Measurements from ENCODE around the gene PEPD.
"Not testable (repeated sequence)": the region's sequence is repeated elsewhere in the genome, so short reads cannot be mapped to it uniquely, and the experiment has no call there.

Gene PEPD

GRCh38 chr19:33521480-33522370, at the start of gene PEPD:
PEPD (minus strand) TSS chr19:33521791; CDS start chr19:33521760, 31 bp downstream.
- DNase-seq, result peak; percentile 74

GRCh38 chr19:33569821-33570220, 48.2 kb upstream of the PEPD start:
- DNase-seq, result no peak

GRCh38 chr19:33568706-33569105, 47.1 kb upstream of the PEPD start:
- DNase-seq, result no peak

DNA sequence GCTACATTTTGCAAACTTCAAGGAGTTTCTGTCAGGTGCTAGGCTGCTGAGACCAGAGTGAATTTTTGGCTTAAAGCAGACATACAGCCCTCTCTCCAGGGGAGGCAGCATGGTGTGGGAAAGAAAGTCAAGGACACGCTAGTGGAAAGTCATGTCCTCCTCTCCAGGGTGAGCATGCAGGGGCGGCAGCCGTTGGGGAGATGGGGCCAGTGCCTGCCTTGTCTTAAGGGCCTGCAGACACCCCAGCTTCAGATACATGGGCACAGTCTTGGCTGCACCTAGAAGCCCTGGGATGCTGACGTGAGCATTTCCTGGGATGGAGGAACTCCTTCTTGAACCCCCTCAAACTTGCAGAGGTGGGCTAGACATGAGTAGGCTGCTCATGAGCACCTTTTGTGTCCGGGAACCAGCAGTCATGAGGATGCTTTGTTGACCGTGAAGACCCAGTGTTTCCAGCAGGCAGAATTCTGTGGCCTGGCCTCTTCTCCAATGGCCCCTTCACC, 43.3 kb upstream of the PEPD start:
- no peak for DNase-seq

- DNase-seq, result no peak
These were observed 41.0 kb upstream of the PEPD start for GRCh38 chr19:33562636-33563035.

- not testable (repeated sequence) for DNase-seq
These were observed 40.1 kb upstream of the PEPD start for GRCh38 chr19:33561666-33562065.

- DNase-seq, result no peak
These were observed 39.7 kb upstream of the PEPD start for GRCh38 chr19:33561261-33561660.

DNA sequence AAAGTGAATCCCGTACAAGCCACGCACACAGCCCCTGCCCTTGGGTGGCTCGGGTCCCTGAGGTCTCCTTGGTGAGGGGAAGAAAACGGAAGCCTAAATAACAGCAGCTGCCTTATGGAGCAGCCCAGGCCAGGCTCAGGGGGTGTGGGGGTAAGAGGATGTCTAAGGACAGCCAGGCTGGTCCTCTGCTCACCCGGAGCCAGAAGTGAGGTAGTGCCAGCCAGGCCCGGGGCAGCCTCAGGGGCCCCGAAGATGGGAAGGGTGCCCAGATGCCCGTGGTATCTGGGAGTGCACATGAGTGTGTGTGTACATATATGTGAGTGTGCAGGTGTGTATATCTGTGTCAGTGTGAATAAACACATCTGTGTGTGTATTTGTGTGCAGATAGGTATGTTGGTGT, 38.4 kb upstream of the PEPD start:
- no peak for DNase-seq

GRCh38 chr19:33558856-33559255, 37.3 kb upstream of the PEPD start:
- no peak for DNase-seq

GRCh38 chr19:33558151-33558550, 36.6 kb upstream of the PEPD start:
- no peak for DNase-seq

GRCh38 chr19:33557720-33558119, 36.1 kb upstream of the PEPD start:
- no peak for DNase-seq

DNA sequence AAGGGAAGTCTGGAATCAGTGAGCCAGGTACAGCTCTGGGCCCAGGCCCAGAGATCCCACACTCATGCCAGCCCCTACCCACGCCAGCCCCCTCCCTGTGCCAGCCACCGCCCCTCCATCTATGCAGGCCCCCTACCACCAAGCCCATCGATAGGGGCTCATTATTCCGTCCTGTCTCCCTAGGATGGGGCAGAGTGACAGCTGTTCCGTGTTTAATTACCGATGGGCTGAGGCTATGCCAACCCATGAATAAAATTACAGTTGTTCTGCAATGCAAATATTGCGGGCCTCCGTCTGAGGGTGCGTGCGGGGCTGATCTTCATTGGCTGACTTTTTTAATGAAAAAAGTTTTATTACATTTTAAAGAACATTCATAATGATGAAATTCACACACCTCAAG, 35.6 kb upstream of the PEPD start:
- DNase-seq, result no peak

DNA sequence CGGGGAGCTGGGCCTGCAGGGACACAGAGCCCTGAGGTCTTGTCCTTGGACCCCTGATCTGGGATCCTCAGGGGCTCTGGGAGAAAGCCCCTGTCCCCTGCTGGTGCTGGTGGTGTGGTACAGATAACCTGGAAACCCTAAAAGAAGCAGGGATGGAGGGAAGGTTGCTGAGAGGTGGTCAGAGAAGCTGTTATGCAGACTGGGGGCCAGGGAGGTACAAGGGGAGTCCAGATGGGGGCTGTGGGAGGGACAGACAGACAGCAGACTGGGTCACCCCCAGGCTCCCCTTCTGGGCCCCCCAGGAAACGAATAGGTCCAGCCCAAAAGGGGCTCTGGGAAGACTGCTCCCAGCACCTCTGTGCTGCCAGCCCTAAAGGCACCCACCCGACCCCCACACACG, 34.7 kb upstream of the PEPD start:
- DNase-seq, result no peak

DNA sequence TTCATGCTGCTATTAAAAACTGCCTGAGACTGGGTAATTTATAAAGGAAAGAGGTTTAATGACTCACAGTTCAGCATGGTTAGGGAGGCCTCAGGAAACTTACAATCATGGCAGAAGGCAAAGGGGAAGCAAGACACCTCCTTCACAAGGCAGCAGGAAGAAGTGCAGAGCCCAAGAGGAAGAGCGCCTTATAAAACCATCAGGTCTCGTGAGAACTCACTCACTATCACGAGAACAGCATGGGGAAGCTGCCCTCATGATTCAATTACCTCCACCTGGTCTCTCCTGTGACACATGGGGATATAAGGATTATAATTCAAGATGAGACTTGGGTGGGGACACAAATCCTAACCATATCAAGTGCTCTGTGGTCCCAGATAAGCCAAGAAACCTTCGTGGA, 34.1 kb upstream of the PEPD start:
- DNase-seq, result not testable (repeated sequence)

- no peak for DNase-seq
These were observed 33.2 kb upstream of the PEPD start for GRCh38 chr19:33554821-33555220.

GRCh38 chr19:33554391-33554790, 32.8 kb upstream of the PEPD start:
- no peak for DNase-seq

DNA sequence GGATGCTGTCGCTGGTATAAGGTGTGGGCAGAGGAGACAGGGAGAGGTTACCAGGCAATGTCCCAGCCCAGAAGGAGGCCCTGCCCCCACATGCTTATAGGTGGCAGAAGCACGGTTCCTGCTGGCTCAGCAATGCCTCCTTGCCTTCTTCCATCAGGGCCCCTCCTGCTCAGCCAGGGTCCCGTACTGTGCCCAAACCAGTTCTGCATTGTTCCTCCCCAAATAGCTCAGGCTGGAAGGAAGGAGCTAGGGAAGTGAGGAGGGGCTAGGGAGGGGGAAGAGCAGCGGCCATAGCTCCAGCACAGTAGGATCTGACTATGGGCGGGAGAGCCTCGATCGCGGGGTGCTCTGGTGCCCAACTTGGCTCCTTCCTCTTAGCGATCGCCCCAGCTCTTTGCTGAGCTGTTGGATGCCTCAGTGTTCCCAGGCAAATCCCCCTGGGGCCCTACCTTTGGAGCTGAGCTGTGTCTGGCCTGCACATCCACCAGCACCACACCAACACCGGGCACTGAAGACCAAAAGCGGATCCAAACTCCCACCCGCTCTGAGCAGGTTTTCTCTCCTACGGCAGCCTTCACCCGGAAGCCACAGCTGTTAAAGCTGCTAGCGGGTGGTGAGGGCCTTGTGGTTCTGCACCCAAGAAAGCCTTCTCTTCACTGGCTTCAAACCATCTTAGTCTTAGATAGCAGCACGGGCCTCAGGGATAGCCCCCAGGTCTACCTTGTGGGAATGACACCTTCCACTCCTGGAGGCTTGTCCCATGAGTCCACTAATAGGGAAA, 32.1 kb upstream of the PEPD start:
- DNase-seq, result no peak

- no peak for DNase-seq
These were observed 31.3 kb upstream of the PEPD start for GRCh38 chr19:33552928-33553279.

GRCh38 chr19:33552191-33552927, 30.8 kb upstream of the PEPD start:
- no peak for DNase-seq

DNA sequence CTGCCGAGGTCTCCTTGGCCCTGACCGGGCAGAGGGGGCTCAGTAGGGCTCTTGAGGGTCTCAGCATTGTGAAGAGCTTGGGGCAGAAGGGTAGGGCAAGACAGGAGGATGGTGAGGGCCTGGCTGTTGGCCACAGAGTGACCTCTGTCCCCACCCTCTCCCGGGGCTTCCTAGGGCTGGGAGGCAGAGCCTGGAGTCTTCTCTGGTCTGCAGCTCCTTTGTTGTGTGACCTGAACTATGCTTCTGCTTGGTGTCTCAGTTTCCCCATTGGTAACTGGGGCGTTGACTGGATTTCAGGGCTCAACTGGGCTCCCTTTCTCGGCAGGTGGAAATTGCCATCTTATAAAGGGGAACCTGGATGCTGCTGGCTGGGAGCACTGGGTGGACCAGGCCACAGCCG, 30.1 kb upstream of the PEPD start:
- DNase-seq, result no peak

GRCh38 chr19:33550768-33551167, 29.2 kb upstream of the PEPD start:
- DNase-seq, result no peak

DNA sequence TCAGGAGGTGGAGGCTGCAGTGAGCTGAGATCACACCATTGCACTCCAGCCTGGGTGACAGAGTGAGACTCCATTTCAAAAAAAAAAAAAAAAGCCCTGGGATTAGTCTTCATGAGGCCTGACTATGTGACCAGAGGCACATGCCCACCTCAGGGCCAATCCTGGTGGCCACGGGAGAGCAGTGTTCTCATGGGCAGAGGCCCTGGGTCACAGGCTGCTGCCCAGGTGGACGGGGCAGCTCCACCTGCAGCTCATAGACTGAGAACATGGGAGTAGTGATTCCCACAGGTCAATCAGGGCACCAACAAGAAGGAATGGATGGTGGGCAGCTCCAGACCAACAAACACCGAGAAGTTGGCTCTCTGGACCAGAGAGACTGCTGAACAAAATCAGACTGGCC, 26.1 kb upstream of the PEPD start:
- DNase-seq, result no peak

GRCh38 chr19:33546656-33547055, 25.1 kb upstream of the PEPD start:
- no peak for DNase-seq
